ENCODE data around the gene AATF.

GRCh38 chr17:37043201-37043600 is 94.4 kb downstream of the AATF start:
- no peak for TF ChIP-seq CTCF (IDR thresholded peaks at IDR 0.05 in 8 of 11, conservative IDR thresholded peaks at IDR 0.05 in 3 of 11)
- no peak for TF ChIP-seq POLR2A (IDR thresholded peaks at IDR 0.05)
- TF ChIP-seq POLR2AphosphoS5 (IDR thresholded peaks at IDR 0.05), result no peak
